OCI-LY1 (cell line): Measurements from ENCODE around the gene TSPAN4.

ENCODE experiments used
- H2AFZ ChIP-seq: fragments of 200-600 bp; sonication (generic), shearing (Covaris generic); 2 replicates; pipeline ENCODE4 v1.6.0; 2014; ENCODE audit warnings: antibody characterized with exemption, mild to moderate bottlenecking, low read length
- H3F3A ChIP-seq: fragments of 200-600 bp; sonication (generic), shearing (Covaris generic); 2 replicates; pipeline ENCODE4 v1.6.0; 2014; ENCODE audit warnings: mild to moderate bottlenecking, antibody characterized with exemption, low read length, moderate library complexity; ENCODE audit not compliant: insufficient read depth
- H3K27ac ChIP-seq: fragments of 200-600 bp; sonication (generic); 2 replicates; pipeline ENCODE4 v1.5.1; 2014; ENCODE audit warnings: low read length, mixed run types, mild to moderate bottlenecking, low read depth; ENCODE audit not compliant: poor library complexity, severe bottlenecking
- H3K27me3 ChIP-seq: fragments of 200-600 bp; sonication (generic); 2 replicates; pipeline ENCODE4 v1.6.0; 2014; ENCODE audit warnings: antibody characterized with exemption, mild to moderate bottlenecking, low read length, moderate library complexity; ENCODE audit not compliant: insufficient read depth
- H3K36me3 ChIP-seq: fragments of 200-600 bp; sonication (generic); 2 replicates; pipeline ENCODE4 v1.6.1; 2014; ENCODE audit warnings: mild to moderate bottlenecking, antibody characterized with exemption, low read length, moderate library complexity, mixed read lengths; ENCODE audit not compliant: insufficient read depth
- H3K4me1 ChIP-seq: fragments of 200-600 bp; sonication (generic); 2 replicates; pipeline ENCODE4 v1.5.1; 2014; ENCODE audit warnings: mild to moderate bottlenecking, low read length, moderate library complexity; ENCODE audit not compliant: insufficient read depth, severe bottlenecking
- H3K4me2 ChIP-seq: fragments of 200-600 bp; sonication (generic), shearing (Covaris generic); 2 replicates; pipeline ENCODE4 v1.6.1; 2014; ENCODE audit warnings: low read length
- H3K4me3 ChIP-seq: fragments of 200-600 bp; sonication (generic); 2 replicates; pipeline ENCODE4 v1.5.1; 2014; ENCODE audit warnings: low read length, low read depth, mild to moderate bottlenecking, mixed read lengths; ENCODE audit not compliant: poor library complexity, severe bottlenecking
- H3K79me2 ChIP-seq: fragments of 200-600 bp; shearing (Covaris generic); 2 replicates; pipeline ENCODE4 v1.6.1; 2016; ENCODE audit warnings: mixed run types, low read length, mixed read lengths; ENCODE audit not compliant: insufficient read depth
- H3K9ac ChIP-seq: fragments of 200-600 bp; sonication (generic), shearing (Covaris generic); 2 replicates; pipeline ENCODE4 v1.6.1; 2014; ENCODE audit warnings: mild to moderate bottlenecking, low read length, mixed read lengths
- H3K9me2 ChIP-seq: fragments of 200-600 bp; sonication (generic), shearing (Covaris generic); 2 replicates; pipeline ENCODE4 v1.6.1; 2014; ENCODE audit warnings: low read depth, mild to moderate bottlenecking, low read length, mixed read lengths
- H3K9me3 ChIP-seq: fragments of 200-600 bp; shearing (Covaris generic); 2 replicates; pipeline ENCODE4 v1.6.1; 2014; ENCODE audit warnings: low read length, mixed read lengths
- H4K20me1 ChIP-seq: fragments of 200-600 bp; sonication (generic), shearing (Covaris generic); 2 replicates; pipeline ENCODE4 v1.6.0; 2016; ENCODE audit warnings: mild to moderate bottlenecking, low read length; ENCODE audit not compliant: insufficient read depth
- CTCF ChIP-seq: fragments of 200-600 bp; sonication (generic), shearing (Covaris generic); IDR thresholded peaks from 2 replicates; pipeline ENCODE4 v1.5.1; 2017; ENCODE audit warnings: mild to moderate bottlenecking, antibody characterized with exemption, low read length, moderate library complexity, mixed read lengths
- EZH2 ChIP-seq: fragments of 200-600 bp; sonication (generic), shearing (Covaris generic); IDR thresholded peaks from 2 replicates; pipeline ENCODE4 v1.8.0; 2017; ENCODE audit warnings: borderline replicate concordance, mixed run types, mild to moderate bottlenecking, antibody characterized with exemption, low read length, moderate library complexity, mixed read lengths

TSPAN4 gene

GRCh38 chr11:803770-804598 is 38.7 kb upstream of the TSPAN4 start:
- Histone ChIP-seq H2AFZ (no peak overlapping the region), H4K20me1 (no peaks in the 10 kb centered on the region), H3K9me3 (no peaks in the 10 kb centered on the region), H3K27me3 (no peaks in the 10 kb centered on the region), H3K79me2 (no peaks in the 10 kb centered on the region), H3F3A (no peaks in the 10 kb centered on the region), H3K9me2 (no peaks in the 10 kb centered on the region), H3K36me3 (peaks cover 37% of the 10 kb centered on the region), H3K4me3 (peak overlapping the region; percentile 72), H3K4me1 (peaks cover 40% of the 10 kb centered on the region), H3K4me2 (peak overlapping the region; percentile 87), H3K27ac (peak overlapping the region; percentile 72), H3K9ac (peak overlapping the region; percentile 87)
- no peak for TF ChIP-seq EZH2
- no peak for TF ChIP-seq CTCF

GRCh38 chr11:804599-804964 is 38.1 kb upstream of the TSPAN4 start:
- no peaks in the 10 kb centered on the region for H4K20me1 ChIP-seq
- H3K36me3 ChIP-seq = peaks cover 33% of the 10 kb centered on the region
- no peaks in the 10 kb centered on the region for H3K27me3 ChIP-seq
- no peaks in the 10 kb centered on the region for H3K9me2 ChIP-seq
- TF ChIP-seq CTCF (no peak), EZH2 (no peak)
- peaks cover 40% of the 10 kb centered on the region for H3K4me1 ChIP-seq
- H3K4me3 ChIP-seq = peak overlapping the region; percentile 72
- no peaks in the 10 kb centered on the region for H3K79me2 ChIP-seq
- H3K4me2 ChIP-seq = peak overlapping the region; percentile 87
- peak overlapping the region; percentile 72 for H3K27ac ChIP-seq
- no peaks in the 10 kb centered on the region for H3F3A ChIP-seq
- peak overlapping the region; percentile 87 for H3K9ac ChIP-seq
- H2AFZ ChIP-seq = no peak overlapping the region
- no peaks in the 10 kb centered on the region for H3K9me3 ChIP-seq

GRCh38 chr11:808427-809286 is 34.0 kb upstream of the TSPAN4 start:
- H3K4me1 ChIP-seq = peaks cover 53% of the 10 kb centered on the region
- no peak overlapping the region for H2AFZ ChIP-seq

More at GRCh38 chr11:808427-809286, 34.0 kb upstream of the TSPAN4 start:
- TF ChIP-seq CTCF = peak; percentile 21; the same call in 1 of the 2 replicates
- no peak for TF ChIP-seq EZH2
- Histone ChIP-seq H3K79me2 (peaks cover 15% of the 10 kb centered on the region), H3K4me2 (peak overlapping the region; percentile 88), H3K27ac (peak overlapping the region; percentile 89), H3K36me3 (peaks cover 36% of the 10 kb centered on the region), H4K20me1 (no peaks in the 10 kb centered on the region), H3F3A (no peaks in the 10 kb centered on the region; the same call in 1 of the 2 replicates), H3K9me2 (no peaks in the 10 kb centered on the region), H3K4me3 (peak overlapping the region; percentile 83), H3K9me3 (no peaks in the 10 kb centered on the region), H3K27me3 (no peaks in the 10 kb centered on the region), H3K9ac (peak overlapping the region; percentile 91)
